HG03575 (cell line): Measurements from ENCODE around the gene ZFAND3.

Experiments
- ATAC-seq: cut with Tn5 transposase; IDR thresholded peaks from one replicate; pipeline ENCODE4 v1.9.1; 2021; ENCODE audit not compliant: unreplicated experiment, insufficient number of reproducible peaks, low FRiP score; ENCODE audit errors: extremely low read depth

Gene ZFAND3

GRCh38 chr6:38163186-38164130, 343.9 kb downstream of the ZFAND3 start:
- ATAC-seq, result no peak

- ATAC-seq, result no peak
Observed at GRCh38 chr6:38164131-38164481, 344.6 kb downstream of the ZFAND3 start.

- ATAC-seq, result no peak
Observed at GRCh38 chr6:38164671-38165108, 345.2 kb downstream of the ZFAND3 start.

- no peak for ATAC-seq
Observed at GRCh38 chr6:38166411-38167240, 347.1 kb downstream of the ZFAND3 start.

GRCh38 chr6:38167598-38167997, 348.1 kb downstream of the ZFAND3 start:
- no peak for ATAC-seq

- ATAC-seq, result no peak
Observed at GRCh38 chr6:38168126-38168525, 348.6 kb downstream of the ZFAND3 start.

GRCh38 chr6:38168699-38169098, 349.2 kb downstream of the ZFAND3 start:
- ATAC-seq, result no peak

GRCh38 chr6:38169221-38169976, 349.9 kb downstream of the ZFAND3 start:
- no peak for ATAC-seq

GRCh38 chr6:38169977-38170526, 350.5 kb downstream of the ZFAND3 start:
- no peak for ATAC-seq

GRCh38 chr6:38170666-38171355, 351.3 kb downstream of the ZFAND3 start:
- no peak for ATAC-seq

GRCh38 chr6:38171997-38172738, 352.6 kb downstream of the ZFAND3 start:
- no peak for ATAC-seq

GRCh38 chr6:38172739-38173410, 353.3 kb downstream of the ZFAND3 start:
- ATAC-seq, result no peak

- no peak for ATAC-seq
Observed at GRCh38 chr6:38173909-38174308, 354.4 kb downstream of the ZFAND3 start.

- no peak for ATAC-seq
Observed at GRCh38 chr6:38174315-38174714, 354.8 kb downstream of the ZFAND3 start.

- ATAC-seq, result no peak
Observed at GRCh38 chr6:38174806-38175495, 355.4 kb downstream of the ZFAND3 start.

- ATAC-seq, result no peak
Observed at GRCh38 chr6:38175786-38176185, 356.3 kb downstream of the ZFAND3 start.
